Measurements from ENCODE around the gene GDI2.

- TF ChIP-seq POLR2A (IDR thresholded peaks at IDR 0.05) (no peak), CTCF (IDR thresholded peaks at IDR 0.05) (no peak)
Measured at GRCh38 chr10:5829267-5829666, 16.0 kb upstream of the GDI2 start.

All from uterus (tissue), 2 donors.